SK-N-SH treated with all-trans-retinoic acid at 6 μM for 48 hours (cell line): ENCODE results near the gene PLA1A.

ENCODE experiments used
- POU6F1 ChIP-seq: fragments of 250-450 bp; sonication (Bioruptor Pico); IDR thresholded peaks from 2 replicates; pipeline ENCODE4 v1.8.0; 2021; ENCODE audit warnings: low read depth, mild to moderate bottlenecking, moderate library complexity, borderline replicate concordance
- ZFP3 ChIP-seq: fragments of 250-450 bp; sonication (Bioruptor Pico); IDR thresholded peaks from 2 replicates; pipeline ENCODE4 v1.5.0; 2020; ENCODE audit warnings: mild to moderate bottlenecking, moderate library complexity

DNA sequence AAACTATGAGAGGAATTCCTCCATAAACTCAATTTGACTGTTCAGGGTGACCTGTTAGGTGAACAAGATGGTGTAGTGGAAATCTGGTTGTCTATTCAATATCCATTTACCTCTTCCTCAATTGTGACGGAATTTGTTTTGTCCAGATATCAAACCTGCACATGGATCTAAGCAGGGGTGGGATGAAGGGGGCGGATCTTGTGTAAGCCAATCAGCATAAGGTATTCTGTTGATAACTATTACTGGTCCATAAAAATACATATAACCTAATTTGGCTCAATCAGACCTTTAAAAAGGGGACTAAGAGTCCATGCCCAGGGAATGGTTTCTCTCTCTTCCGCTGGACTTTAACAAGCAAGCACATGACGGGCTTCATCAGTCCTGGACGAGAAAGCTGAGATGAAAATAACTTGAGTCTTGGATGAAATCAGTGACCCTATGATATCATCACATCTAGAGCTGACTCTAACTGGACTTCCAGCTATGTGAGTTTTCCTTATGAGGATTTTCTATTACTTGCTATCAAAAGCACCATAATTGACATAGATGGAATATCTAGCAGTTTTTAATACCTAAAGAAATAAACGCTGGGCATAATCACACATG, 68.4 kb downstream of the PLA1A start:
- no peak for TF ChIP-seq POU6F1 (CRISPR knock-in tag)
- no peak for TF ChIP-seq ZFP3 (CRISPR knock-in tag)
